Parathyroid adenoma (tissue), 2 donors: ENCODE results near the gene L3MBTL1.

ENCODE experiments used
- H2AFZ ChIP-seq: fragments of 300-600 bp; sonication (generic); one replicate; pipeline ENCODE4 v1.7.0; 2017; ENCODE audit warnings: antibody characterized with exemption, mild to moderate bottlenecking
- H3K27ac ChIP-seq: fragments of 300-600 bp; sonication (generic); one replicate; pipeline ENCODE4 v1.7.0; 2017
- H3K27me3 ChIP-seq: fragments of 300-600 bp; sonication (generic); one replicate; pipeline ENCODE4 v1.7.0; 2017; ENCODE audit warnings: low read length; ENCODE audit not compliant: control insufficient read depth, insufficient read depth
- H3K36me3 ChIP-seq: fragments of 300-600 bp; sonication (generic); one replicate; pipeline ENCODE4 v1.7.0; 2017; ENCODE audit warnings: low read length; ENCODE audit not compliant: control insufficient read depth, insufficient read depth
- H3K4me1 ChIP-seq: fragments of 300-600 bp; sonication (generic); one replicate; pipeline ENCODE4 v1.7.0; 2017; ENCODE audit warnings: control low read depth
- H3K4me2 ChIP-seq: fragments of 300-600 bp; sonication (generic); one replicate; pipeline ENCODE4 v1.7.0; 2017; ENCODE audit warnings: low read length
- H3K4me3 ChIP-seq: fragments of 300-600 bp; sonication (generic); one replicate; pipeline ENCODE4 v1.7.0; 2017; ENCODE audit warnings: low read depth, low read length
- H3K79me2 ChIP-seq: fragments of 300-600 bp; sonication (generic); one replicate; pipeline ENCODE4 v1.7.0; 2017; ENCODE audit warnings: control low read depth
- H3K9ac ChIP-seq: fragments of 300-600 bp; sonication (generic); one replicate; pipeline ENCODE4 v1.7.0; 2017; ENCODE audit warnings: mild to moderate bottlenecking
- H3K9me3 ChIP-seq: fragments of 300-600 bp; sonication (generic); one replicate; pipeline ENCODE4 v1.7.0; 2017; ENCODE audit warnings: low read length; ENCODE audit not compliant: control insufficient read depth
- CTCF ChIP-seq: fragments of 300-600 bp; sonication (generic); IDR thresholded peaks from one replicate; pipeline ENCODE4 v1.7.0; 2017; ENCODE audit warnings: antibody characterized with exemption, mild to moderate bottlenecking
- donor health status: primary hyperparathyroidism.

Gene L3MBTL1

GRCh38 chr20:43516251-43516824, 8.8 kb downstream of the L3MBTL1 start:
- Histone ChIP-seq H3K36me3 (no peaks in the 10 kb centered on the region), H3K79me2 (no peaks in the 10 kb centered on the region), H2AFZ (no peak overlapping the region), H3K9ac (no peak overlapping the region), H3K27ac (no peak overlapping the region), H3K9me3 (no peaks in the 10 kb centered on the region), H3K27me3 (no peaks in the 10 kb centered on the region), H3K4me1 (peaks cover 3% of the 10 kb centered on the region), H3K4me3 (no peak overlapping the region), H3K4me2 (no peak overlapping the region)
- no peak for TF ChIP-seq CTCF

GRCh38 chr20:43520074-43520630, 12.7 kb downstream of the L3MBTL1 start:
- Histone ChIP-seq H3K27me3 (no peaks in the 10 kb centered on the region), H3K27ac (no peak overlapping the region), H3K9me3 (no peaks in the 10 kb centered on the region), H3K4me1 (no peaks in the 10 kb centered on the region), H2AFZ (no peak overlapping the region), H3K9ac (no peak overlapping the region), H3K36me3 (no peaks in the 10 kb centered on the region), H3K4me3 (no peak overlapping the region), H3K4me2 (no peak overlapping the region), H3K79me2 (no peaks in the 10 kb centered on the region)
- TF ChIP-seq CTCF: no peak

- H3K4me2 ChIP-seq: no peak overlapping the region
- H3K79me2 ChIP-seq: no peaks in the 10 kb centered on the region
- no peak overlapping the region for H2AFZ ChIP-seq
- no peak for TF ChIP-seq CTCF
- H3K36me3 ChIP-seq: no peaks in the 10 kb centered on the region
- no peaks in the 10 kb centered on the region for H3K4me1 ChIP-seq
- no peak overlapping the region for H3K27ac ChIP-seq
- H3K9me3 ChIP-seq: no peaks in the 10 kb centered on the region
- H3K4me3 ChIP-seq: no peak overlapping the region
- no peak overlapping the region for H3K9ac ChIP-seq
- H3K27me3 ChIP-seq: no peaks in the 10 kb centered on the region
These were observed 17.5 kb downstream of the L3MBTL1 start for GRCh38 chr20:43525021-43525420.

- no peaks in the 10 kb centered on the region for H3K4me1 ChIP-seq
- no peak overlapping the region for H3K4me3 ChIP-seq
- no peak overlapping the region for H3K27ac ChIP-seq
- H3K9ac ChIP-seq: no peak overlapping the region
- no peaks in the 10 kb centered on the region for H3K36me3 ChIP-seq
- H3K79me2 ChIP-seq: no peaks in the 10 kb centered on the region
- H3K9me3 ChIP-seq: no peaks in the 10 kb centered on the region
- no peak overlapping the region for H3K4me2 ChIP-seq
- no peak for TF ChIP-seq CTCF
- no peaks in the 10 kb centered on the region for H3K27me3 ChIP-seq
- H2AFZ ChIP-seq: no peak overlapping the region
These were observed 20.9 kb downstream of the L3MBTL1 start for GRCh38 chr20:43528258-43528875.

GRCh38 chr20:43529051-43529450, 21.6 kb downstream of the L3MBTL1 start:
- no peak overlapping the region for H2AFZ ChIP-seq
- no peak overlapping the region for H3K27ac ChIP-seq
- no peaks in the 10 kb centered on the region for H3K4me1 ChIP-seq
- TF ChIP-seq CTCF: no peak
- H3K27me3 ChIP-seq: no peaks in the 10 kb centered on the region
- H3K4me2 ChIP-seq: no peak overlapping the region
- H3K36me3 ChIP-seq: no peaks in the 10 kb centered on the region
- no peak overlapping the region for H3K9ac ChIP-seq
- H3K4me3 ChIP-seq: no peak overlapping the region
- H3K79me2 ChIP-seq: no peaks in the 10 kb centered on the region
- no peaks in the 10 kb centered on the region for H3K9me3 ChIP-seq
